C4-2B (cell line): ENCODE results near the gene RASA3.

Experiments
- ZFX ChIP-seq: fragments of 450-650 bp; IDR thresholded peaks from 2 replicates; pipeline ENCODE4 v1.6.1; 2017
- TF ChIP-seq, protein P1 (sequence below): fragments of 450-650 bp; conservative IDR thresholded peaks from 2 replicates; pipeline ENCODE4 v1.5.1; 2017; ENCODE audit warnings: mild to moderate bottlenecking

DNA sequence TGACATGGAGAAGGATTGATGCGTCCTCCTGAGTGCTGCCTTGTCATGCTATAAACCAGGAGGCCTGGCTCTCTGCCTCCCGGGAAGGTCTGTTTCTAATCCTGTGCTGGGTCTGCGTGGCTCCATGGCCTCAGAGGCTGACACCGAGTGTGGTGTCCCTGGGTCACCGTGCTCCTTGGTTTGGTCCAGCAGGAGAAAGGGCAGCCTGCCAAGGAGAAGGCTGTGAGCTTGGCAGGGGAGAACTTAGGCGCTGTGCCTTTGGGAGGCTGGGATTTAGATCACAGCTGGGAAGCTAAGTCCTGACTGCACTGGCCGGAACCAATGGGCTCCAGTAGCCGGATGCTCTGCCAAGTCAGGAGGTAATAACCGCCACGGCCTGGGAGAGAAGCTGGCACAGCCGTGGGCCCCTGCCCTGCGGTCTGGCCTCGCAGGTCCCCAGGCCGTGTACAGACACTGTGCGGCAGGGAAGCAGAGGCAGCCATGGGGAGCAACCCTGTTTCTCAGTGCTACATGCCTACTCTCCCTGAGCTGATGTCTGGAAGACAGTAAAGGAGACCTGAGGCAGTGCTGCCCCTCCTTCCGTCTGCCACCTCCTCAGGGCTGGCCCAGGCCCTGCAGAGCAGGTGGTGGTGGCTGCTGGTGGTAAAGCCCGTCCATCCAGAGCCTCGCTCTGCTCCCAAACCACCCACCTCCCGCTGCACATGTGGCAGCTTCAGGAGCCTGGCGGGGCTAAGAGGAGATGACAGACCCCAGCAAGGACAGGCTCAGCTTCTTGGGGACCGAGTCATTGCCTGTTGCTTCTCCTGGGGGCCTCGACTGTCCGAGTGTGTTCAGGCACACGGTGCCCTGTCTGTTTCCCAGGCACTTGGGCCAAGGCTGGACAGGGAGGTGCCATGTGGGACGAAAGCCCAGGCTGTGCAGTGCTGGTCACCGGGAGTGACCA, 203.5 kb downstream of the RASA3 start:
- TF ChIP-seq, protein P1, sequence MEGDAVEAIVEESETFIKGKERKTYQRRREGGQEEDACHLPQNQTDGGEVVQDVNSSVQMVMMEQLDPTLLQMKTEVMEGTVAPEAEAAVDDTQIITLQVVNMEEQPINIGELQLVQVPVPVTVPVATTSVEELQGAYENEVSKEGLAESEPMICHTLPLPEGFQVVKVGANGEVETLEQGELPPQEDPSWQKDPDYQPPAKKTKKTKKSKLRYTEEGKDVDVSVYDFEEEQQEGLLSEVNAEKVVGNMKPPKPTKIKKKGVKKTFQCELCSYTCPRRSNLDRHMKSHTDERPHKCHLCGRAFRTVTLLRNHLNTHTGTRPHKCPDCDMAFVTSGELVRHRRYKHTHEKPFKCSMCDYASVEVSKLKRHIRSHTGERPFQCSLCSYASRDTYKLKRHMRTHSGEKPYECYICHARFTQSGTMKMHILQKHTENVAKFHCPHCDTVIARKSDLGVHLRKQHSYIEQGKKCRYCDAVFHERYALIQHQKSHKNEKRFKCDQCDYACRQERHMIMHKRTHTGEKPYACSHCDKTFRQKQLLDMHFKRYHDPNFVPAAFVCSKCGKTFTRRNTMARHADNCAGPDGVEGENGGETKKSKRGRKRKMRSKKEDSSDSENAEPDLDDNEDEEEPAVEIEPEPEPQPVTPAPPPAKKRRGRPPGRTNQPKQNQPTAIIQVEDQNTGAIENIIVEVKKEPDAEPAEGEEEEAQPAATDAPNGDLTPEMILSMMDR, result no peak
- no peak for TF ChIP-seq ZFX
